Activated CD4-positive, alpha-beta T cell treated with anti-CD3 and anti-CD28 coated beads, Interleukin-2, amount 50 U/mL, for 24 hours (primary cell): ENCODE results near the gene NANS.
"Not testable (repeated sequence)": the region's sequence is repeated elsewhere in the genome, so short reads cannot be mapped to it uniquely, and the experiment has no call there.

Experiments
- DNase-seq, 2 donors: peaks; one replicate each; pipeline ENCODE4 v3.0.0-alpha.2; 2020; ENCODE audit warnings: low read depth in 1 of 2, low spot score in 1 of 2

The NANS gene

DNA sequence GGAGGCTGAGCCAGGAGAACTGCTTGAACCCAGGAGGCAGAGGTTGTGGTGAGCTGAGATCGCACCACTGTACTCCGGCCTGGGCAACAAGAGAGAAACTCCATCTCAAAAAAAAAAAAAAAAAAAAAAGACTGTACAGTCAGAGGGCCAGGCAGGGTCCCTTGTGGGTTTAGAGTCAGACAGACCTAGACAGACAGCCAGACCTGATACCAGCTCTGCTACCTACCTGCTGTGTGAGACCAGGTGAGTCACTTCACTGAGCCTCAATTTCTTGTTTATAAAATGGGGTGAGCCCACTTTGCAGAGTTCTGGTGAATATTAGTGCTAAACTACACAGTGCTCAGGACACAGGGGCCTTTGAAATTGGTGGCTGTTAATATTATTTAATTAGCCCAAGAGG, 42.8 kb downstream of the NANS start:
- no peak for DNase-seq

DNA sequence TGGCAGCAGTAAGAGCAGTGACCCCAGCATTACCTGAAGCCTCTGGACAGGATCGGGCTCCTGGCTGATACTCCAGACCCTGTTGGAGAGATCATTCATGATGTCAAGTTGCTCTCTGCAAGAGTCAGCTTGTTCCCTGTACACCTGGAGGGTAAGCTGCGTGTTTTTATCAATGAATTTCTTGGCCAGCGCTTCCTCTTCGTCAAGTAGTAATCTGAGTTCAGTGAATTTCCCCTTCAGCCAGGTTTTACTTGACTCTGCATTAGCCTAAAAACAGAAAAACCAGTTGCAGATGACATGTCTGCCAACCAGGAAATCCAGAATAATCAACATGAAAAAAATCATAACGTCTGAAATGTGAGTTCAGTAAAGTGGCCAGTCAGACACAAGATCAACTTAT, 43.4 kb downstream of the NANS start:
- DNase-seq, result no peak

DNA sequence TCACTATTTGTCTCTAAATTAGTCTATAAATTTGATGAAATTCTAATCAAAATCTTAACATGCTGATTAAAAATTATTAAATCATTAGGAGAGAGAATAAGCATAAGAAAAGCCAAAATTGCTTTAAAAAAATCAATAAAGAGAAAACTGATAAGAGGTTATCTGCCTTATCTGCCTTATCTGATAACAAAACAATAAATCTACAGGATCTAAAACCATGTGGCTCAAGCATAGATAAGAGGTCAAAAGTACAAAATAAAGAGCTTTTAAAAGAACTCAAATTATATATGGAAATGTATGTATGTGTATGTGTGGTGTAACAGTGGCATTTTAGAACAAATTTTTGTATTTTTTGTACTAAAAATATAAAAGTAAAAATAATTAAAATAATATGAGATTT, 43.9 kb downstream of the NANS start:
- DNase-seq, result no peak

DNA sequence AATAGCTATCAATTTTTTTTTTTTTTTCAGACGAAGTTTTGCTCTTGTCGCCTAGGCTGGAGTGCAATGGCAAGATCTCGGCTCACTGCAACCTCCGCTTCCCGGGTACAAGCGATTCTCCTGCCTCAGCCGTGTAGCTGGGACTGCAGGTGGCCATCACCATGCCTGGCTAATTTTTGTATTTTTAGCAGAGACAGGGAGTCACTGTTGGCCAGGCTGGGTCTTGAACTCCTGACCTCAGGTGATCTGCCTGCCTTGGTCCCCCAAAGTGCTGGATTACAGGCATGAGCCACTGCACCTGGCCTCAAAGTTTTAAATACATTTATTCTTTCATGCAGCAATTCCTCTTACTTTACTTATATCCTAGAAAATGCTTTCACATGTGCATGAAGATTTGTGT, 44.9 kb downstream of the NANS start:
- no peak for DNase-seq

DNA sequence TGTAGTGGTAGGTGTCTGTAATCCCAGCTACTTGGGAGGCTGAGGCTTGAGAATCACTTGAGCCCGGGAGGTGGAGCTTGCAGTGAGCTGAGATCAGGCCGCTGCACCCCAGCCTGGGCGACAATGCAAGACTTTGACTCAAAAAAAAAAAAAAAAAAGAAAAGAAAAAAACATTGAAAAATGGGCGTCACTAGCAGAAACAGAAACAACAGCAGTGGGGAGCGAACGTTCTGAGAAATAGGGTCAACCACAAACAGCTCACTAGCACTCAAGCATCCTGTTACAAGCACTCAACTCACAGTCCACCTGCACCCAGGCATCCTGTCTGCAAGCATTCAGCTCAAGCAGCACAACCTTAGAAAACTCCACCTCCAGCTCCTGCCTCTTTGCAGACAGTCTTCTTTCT, 45.3 kb downstream of the NANS start:
- DNase-seq, result peak in 1 of 2 donors; percentile 73

DNA sequence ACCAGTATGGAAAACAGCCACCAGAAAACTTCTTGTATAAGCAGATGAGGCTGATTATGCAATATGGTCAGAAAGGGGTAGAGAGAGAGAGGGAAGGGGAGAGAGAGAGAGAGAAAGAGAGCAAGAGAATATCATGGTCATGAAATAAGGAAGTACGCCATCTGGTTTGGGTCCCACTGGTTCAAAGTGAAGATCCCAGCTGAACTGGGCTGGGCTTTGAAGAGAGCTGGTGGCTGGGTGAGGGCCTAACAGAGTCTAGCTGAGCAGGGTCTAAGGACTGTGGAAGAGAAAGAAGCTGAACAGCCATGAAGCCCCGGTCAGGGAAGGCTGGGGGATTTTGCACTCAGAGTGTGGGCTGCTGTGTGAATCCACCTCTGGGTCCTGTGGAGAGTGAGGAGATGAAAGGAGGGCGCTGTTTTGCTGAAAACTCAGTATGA, 47.9 kb downstream of the NANS start:
- DNase-seq, result no peak

DNA sequence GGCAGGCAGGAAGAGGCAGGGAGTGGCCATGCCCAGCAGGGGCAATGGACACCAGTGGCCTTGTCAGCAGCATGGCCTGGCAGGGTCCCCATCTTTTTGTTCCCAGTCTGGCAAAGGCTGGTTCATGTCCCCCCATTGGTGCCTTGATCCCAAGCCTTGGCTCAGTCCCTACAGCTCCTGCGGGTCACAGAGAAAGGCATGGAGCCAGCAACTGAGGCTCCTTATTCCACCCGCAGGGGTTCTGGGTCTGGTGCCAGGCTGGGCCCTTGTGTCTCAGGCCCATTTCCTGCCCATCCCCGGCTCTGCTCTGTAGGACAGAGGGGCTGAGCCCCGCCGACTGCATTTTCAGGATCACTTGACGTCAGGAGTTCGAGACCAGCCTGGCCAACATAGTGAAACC, 48.5 kb downstream of the NANS start:
- DNase-seq, result no peak

DNA sequence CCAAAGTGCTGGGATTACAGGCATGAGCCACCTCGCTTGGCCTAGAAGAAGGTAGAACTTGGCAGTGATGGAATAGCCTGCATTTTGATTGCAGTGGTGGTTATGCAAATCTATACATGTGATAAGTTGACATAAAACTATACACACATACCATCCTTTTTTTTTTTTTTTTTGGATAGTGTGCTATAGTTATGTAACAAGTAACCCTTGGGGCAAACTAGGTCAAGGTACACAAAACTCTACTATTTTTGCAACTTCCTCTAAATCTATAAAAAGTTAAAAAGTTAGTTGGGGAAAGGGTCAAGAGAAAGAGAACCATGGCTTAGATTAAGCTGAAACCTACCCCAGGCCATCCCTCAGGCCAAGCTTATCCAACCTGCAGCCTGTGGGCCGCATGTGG, 51.4 kb downstream of the NANS start:
- DNase-seq, result no peak

DNA sequence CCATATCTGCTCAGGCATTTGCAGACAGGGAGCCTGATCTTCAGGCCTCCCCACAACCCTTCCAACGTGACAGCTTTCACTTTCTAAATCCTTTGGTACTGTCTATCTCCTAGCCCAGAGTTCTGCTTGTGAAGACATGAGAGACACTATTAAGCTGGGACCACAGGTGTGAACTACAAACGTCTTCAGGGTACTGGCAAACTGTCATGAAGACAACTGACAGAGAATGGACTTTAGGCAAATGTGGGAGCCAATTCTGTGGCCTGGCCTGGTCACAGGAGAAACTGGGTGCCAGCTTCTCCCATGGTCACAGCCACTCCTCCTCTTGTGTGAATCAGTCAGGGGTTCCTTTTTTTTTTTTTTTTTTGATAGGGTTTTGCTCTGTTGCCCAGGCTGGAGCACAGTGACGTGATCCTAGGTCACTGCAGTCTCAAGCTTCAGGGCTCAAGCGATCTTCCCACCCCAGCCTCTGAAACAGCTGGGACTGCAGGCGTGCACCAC, 52.0 kb downstream of the NANS start:
- DNase-seq, result no peak

DNA sequence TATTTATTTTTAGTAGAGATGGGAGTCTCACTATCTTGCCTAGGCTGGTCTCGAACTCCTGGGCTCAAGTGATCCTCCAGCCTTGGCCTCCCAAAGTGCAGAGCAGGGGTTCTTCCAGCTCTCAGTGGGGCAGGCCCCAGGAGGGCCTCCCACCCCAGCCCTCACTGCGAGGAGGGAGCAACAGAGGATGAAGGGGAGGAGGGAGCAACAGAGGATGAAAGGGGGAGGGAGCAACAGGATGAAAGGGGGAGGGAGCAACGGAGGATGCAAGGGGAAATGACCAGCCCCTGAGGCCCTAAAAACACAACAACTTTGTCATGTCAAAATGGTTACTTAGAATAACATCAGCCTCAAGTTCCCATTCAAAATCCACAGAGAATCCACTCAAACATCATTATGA, 52.5 kb downstream of the NANS start:
- DNase-seq, result no peak

DNA sequence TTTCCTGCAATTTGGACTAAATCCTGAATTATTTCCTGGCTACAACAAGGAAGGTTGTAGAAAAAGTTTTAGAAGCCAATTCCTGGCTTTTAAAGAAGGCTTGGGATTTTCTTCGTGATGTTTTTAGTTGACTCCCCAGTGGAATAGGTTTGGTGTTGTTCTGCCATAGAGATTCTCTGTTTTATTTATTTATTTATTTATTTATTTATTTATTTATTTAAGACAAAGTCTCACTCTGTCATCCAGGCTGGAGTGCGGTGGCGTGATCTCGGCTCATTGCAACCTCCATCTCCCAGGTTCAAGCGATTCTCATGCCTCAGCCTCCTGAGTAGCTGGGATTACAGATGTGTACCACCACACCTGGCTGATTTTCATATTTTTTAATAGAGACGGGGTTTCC, 60.6 kb downstream of the NANS start:
- DNase-seq, result not testable (repeated sequence)

DNA sequence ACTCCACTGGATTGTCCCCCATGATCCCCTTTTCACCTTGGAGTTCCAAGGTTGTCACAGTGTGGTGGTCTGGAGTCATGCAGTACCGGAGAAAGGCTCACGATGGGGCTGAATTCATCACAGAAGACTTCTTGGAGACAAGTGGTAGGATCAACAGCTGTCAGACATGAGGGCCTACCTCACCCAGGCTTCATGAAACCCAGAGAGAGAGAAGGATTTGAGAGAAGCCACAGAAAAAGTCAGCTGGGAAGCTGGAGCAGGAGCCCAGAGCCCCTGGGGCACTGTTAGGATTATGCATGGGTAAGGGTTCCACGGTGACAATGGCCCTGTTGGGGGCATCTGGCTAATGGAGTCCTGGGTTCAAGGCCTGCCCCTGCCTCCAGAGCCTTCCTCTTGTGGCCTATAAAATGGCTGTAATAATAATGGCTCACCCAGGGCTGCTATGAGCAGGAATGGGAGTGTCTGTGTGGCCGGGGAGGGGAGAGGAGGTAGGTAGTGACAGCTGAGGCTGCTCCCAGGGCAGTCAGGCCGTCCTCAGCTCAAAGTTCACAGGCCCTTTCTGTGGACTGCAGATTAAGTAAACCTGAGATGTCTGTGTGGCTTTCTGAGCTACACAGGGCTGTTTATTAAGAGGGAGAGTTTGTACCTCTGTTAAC, 61.6 kb downstream of the NANS start:
- DNase-seq, result peak in 1 of 2 donors; percentile 24

DNA sequence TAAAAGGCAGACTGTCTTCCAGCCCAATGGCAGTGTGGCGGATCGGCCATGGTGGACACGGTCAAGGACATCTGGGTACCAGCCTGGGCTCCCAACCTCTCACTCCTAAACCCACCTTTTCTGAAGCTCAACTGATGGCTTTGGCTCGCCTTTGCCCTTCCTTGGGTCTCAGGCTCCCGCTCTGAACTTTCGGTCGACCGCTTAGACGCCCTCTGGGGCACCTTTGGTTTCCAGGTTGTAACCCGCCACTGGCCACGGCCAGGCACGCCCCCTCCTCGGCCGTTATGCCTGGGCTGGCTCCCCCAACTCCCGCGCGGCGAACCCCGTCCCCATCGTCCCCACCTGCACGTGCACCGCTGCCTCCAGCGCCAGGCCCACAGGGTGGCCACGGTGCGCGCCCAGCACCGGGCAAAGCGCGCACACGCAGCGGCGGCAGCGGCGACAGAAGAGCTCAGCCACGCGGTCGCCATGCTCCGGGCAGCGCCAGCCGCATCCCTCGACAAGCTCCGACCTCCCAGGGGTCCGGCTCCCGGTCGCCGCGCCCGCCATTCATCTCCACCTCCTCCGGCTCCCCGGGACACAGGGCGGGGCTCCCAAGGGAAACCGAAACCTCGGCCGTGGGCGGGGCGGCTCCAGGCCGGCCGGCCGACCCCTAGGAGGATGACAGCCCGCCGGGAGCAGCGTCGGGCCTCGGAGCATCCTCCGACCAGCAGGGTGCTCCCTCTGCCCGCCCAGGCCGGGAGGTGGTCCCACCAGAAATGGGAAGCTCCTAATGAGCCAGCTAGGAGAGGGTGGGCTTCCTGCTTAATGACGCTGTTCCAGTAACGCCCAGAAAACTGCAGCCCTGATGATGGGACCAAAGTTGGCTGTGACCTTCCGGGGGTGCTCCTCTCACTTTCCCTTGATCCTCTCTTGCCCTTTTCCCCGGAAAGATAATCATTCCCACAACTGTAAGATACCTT, 62.4 kb downstream of the NANS start, which contains the start of gene TRIM14:
TSS of gene TRIM14 (minus strand) at position 583 of the 962 bp plus-strand sequence. CDS start at position 549, 34 bp downstream.
- DNase-seq, result peak in 1 of 2 donors; percentile 33

DNA sequence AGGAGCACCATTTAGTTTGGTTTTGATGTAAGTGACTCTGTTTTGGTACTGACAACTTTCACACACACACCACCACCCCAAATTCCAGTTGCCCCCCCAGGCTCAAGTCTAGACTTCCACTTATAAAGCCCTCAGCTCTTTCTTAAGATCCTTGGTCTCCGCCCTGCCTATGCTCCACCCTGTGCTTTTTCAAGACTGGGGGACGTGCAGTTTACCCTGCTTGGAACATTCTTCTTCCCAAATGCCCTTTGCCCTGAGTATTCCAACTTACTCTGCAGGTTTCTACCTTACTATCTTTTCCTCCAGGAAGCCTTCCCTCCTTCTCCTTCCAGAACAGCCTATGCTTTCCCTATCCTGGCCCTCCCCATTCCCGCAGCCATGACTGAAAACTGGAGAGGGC, 63.9 kb downstream of the NANS start:
- no peak for DNase-seq

DNA sequence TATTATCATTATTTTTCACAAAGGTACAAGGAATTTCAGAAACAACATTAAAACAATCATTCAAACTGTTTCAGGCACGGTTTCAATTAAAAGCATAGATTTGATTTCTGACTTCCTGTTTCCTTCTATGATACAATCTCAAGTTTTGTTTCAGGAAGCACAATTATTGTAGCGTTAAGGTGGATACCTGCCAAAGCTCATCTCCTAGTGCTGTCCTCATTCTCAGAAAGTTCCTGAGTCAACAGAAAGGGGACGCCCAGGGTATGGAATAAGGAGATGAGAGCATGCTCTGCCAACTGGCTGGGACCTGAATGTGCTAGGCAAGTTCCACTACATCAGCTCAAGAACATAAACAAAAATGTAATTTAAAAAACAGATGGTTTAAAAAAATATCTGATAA, 64.5 kb downstream of the NANS start:
- no peak for DNase-seq

DNA sequence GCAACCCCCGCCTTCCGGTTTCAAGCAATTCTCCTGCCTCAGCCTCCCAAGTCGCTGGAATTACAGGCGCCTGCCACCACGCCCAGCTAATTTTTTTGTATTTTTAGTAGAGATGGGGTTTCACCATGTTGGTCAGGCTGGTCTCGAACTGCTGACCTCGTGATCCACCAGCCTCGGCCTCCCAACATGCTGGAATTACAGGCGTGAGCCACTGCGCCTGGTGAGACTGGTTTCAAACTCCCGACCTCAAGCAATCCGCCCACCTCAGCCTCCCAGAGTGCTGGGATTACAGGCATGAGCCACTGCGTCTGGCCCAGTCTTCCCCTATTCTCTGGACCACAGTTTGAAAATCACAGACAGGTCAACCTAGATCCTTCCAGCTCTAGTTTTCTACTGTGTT, 67.6 kb downstream of the NANS start:
- DNase-seq, result not testable (repeated sequence)

DNA sequence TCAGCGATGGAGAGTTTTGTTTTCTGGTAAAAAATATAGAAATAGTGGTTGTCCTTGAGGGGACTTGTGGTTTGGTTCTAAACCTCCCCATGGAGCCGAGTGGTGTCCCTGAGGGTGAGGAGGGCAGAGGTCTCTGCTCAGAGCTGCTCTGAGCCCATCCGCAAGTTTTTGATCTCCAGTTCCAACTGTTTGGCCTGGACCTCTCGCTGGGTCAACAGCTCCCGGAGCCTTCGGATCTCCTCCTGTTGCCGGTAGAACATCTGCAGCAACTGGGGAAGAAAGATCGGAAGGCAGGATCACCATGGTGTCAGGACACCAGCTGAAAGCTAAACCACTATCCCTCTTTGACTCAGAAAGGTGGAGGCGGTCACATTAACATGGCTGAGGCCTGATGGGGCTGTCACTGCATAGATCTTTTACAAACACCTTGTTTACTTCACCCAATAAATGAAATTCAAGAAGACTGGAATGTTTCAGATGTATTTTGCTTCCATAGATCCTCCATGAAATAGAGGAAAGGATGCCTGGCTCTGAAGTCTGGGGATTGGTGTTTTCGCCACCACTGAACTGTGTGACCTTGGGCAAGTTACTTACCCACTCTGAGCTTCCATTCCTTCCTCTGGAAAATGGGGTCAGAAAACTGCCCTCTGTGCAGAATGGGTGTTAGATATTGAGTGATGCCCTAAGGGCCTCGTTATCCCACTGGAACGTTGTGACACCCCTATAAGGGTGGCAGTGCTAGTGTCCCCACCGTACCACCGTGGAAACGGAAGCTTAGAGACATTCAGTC, 68.3 kb downstream of the NANS start:
- DNase-seq, result no peak

DNA sequence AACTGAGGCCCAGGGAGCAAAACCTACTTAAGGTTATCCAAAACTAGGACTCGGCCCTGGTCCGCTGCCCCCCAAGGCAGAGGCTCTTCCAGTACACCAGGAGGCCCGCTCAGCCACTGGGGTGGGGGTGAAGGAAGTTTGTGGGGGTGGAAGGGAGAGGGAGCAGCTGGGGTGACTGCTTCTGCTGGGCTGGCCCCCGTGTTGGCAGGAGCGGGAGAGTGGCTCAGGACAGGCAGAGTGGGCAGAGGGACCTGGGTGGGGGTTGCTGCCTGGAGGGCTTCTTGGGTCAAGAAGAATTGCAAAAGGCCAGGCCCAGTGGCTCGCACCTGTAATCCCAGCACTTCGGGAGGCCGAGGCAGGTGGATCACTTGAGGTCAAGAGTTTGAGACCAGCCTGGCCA, 70.7 kb downstream of the NANS start:
- DNase-seq, result no peak

DNA sequence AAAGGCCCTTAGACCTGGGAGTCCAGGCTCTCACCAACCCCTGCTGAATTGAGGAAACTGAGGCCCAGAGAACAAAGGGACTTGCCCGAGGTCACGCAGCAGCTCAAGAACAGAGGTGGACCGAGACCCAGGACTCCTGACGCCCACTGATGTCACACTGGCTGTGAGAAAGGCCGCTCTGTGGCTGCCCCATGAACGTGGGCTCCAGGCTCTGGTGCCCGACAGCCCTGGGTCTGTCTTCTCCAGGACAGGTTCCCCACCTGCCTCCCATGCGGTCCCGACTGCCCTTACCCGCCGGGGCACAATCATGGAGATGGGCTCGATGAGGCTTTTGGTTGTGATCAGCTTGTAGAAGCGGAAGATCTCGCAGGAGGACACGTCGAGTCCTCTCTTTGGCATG, 71.8 kb downstream of the NANS start:
- no peak for DNase-seq

DNA sequence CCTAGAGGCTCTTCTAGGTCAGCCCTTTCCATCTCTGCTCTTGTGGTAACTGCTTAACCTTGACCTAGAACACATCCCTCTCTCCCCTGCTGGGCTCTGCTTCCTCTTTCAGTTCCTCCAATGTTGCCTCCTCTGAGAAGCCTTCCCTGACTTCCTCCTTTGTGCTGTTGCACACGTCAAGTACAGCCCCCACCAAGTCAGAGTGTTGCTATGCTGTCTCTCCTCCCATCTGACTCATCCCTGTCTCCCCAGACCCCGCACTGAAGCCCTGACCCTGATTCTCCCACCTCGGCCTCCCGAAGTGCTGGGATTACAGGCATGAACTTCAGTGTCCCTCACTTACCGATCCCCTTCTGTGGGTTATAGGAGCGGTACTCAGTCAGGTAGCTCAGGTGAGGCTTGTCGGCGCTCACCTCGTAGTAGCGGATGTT, 72.9 kb downstream of the NANS start:
- DNase-seq, result no peak

DNA sequence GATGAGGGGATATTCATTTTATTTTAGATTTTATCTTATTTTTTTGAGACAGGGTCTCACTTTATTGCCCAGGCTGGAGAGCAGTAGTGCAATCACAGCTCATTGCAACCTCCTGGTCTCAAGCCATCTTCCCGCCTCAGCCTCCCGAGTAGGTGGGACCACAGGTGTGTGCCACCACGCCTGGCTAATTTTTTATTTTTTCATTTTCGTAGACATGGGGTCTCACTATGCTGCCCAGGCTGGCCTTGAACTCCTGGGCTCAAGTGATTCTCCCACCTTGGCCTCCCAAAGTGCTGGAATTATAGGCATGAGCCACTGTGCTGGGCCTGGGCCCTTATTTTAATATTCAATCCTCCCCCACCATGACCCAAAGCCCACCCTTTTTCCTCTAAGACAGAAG, 73.5 kb downstream of the NANS start:
- not testable (repeated sequence) for DNase-seq
